COLO668 (cell line): Measurements from ENCODE around the gene CFD.

ENCODE experiments used
- DNase-seq: peaks from one replicate; lab custom pipeline; 2025; ENCODE audit not compliant: unreplicated experiment; lab: John Stamatoyannopoulos, UW

Gene CFD

DNA sequence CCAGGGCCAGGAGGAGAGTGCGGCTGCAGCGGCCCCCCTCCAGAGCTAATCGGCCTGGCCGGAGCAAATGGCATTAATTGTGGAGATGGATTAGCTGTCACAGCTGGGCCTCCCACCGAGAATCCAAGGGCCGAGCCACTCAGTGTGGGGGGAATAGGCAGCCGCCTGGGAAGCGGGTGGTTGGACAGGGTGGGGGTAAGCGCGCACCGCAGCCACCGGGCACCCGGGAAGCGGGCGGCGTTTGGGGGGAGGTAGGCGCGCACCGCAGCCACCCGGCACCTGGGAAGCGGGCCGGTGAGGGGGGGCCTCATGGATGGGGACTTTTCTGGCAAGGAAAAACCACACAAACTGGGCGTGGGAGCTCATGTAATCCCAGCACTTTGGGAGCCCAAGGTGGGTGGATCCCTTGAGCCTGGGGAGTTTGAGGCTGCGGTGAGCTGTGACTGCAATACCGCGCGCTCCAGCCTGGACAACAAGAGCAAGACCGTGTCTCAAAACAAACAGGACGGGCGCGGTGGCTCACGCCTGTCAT is 43.9 kb downstream of the CFD start:
- no peak for DNase-seq

DNA sequence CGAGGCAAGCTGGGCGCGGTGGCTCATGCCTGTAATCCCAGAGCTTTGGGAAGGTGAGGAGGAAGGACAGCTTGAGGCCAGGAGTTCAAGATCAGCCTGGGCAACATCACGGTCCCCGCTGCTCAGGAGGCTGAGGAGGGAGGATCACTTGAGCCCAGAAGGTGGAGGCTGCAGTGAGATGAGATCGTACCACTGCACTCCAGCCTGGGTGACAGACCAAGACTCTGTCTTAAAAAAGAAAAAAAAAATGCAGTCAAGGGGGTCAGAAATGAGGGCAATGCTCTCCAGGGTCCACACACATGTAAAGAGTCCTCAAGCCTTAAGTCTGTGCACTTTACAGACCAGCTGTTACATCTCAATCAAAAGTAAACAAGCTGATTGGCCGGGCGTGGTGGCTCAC is 45.1 kb downstream of the CFD start:
- no peak for DNase-seq

DNA sequence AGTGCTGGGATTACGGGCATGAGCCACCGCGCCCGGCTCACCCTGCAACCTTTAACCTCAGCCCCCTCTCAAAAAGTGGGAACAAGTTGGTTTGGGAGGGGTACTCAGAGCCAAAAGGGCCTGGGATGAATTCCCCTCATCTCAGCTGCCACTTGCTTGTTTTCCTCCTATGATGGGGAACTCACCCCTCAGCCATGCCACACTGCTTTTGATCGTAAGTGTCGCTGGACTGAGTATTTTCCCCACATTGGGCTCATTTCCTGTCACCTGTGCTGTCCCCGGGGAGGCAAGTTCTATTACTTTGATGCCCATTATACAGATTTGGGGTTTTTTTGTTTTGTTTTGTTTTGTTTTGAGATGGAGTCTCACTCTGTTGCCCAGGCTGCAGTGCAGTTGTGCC is 47.0 kb downstream of the CFD start:
- no peak for DNase-seq

- DNase-seq: no peak
Measured at GRCh38 chr19:907183-907853, 47.9 kb downstream of the CFD start.

DNA sequence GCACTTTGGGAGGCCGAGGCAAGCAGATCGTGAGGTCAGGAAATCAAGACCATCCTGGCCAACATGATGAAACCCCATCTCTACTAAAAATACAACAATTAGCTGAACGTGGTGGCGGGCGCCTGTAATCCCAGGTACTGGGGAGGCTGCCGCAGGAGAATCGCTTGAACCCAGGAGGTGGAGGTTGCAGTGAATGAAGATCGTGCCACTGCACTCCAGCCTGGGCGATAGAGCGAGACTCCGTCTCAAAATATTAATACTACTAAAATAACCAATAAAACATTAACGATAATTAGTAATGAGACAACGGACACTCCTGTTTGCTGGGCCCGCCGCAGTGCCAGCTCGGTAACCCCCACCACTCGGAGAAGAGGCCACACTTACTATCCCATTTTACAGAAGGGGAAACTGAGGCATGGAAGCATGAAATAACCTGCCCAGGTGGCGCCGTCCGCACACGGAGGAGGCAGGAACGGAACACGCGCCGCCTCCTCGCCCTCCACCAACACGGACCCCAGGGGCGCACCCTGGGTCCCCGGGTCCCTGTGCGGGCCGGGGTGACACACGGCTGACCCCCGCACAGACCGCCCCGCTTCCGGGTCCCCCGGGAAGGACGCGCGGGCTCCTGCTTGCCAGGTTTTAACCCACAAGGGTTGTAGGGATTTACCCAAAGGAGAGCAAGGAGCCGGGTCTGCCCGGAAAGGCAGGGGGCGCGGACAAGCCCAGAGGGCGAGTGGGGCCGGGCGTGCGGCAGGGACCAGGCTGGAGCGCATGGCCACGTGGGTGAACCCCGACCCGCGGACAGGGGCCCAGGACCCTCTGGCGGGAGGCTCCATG is 52.0 kb downstream of the CFD start:
- no peak for DNase-seq

GRCh38 chr19:912181-913079 is 53.0 kb downstream of the CFD start:
- no peak for DNase-seq
